Measurements from ENCODE around the gene SIRT1. TPM values are rescaled to one million over a fixed set of nuclear protein-coding genes. Genes with fewer than 3 reads are reported as not detected.
"Not testable (repeated sequence)": the region's sequence is repeated elsewhere in the genome, so short reads cannot be mapped to it uniquely, and the experiment has no call there.

Gene SIRT1
- 25.2 and 28.7 TPM in 2 replicates for total RNA-seq (2014; rRNA removed; shearing (Covaris generic))

- peak; percentile 87 to 96 for DNase-seq (ENCODE audit: low read depth in 1 of 2, low spot score in 2 of 2)
- no peaks in the 10 kb centered on the region for H3K27me3 ChIP-seq (replicated peaks)
These were observed at the start of gene SIRT1 for GRCh38 chr10:67884313-67884841. TSS of gene SIRT1 (plus strand) at chr10:67884656. CDS start at chr10:67884722, 66 bp downstream.

DNA sequence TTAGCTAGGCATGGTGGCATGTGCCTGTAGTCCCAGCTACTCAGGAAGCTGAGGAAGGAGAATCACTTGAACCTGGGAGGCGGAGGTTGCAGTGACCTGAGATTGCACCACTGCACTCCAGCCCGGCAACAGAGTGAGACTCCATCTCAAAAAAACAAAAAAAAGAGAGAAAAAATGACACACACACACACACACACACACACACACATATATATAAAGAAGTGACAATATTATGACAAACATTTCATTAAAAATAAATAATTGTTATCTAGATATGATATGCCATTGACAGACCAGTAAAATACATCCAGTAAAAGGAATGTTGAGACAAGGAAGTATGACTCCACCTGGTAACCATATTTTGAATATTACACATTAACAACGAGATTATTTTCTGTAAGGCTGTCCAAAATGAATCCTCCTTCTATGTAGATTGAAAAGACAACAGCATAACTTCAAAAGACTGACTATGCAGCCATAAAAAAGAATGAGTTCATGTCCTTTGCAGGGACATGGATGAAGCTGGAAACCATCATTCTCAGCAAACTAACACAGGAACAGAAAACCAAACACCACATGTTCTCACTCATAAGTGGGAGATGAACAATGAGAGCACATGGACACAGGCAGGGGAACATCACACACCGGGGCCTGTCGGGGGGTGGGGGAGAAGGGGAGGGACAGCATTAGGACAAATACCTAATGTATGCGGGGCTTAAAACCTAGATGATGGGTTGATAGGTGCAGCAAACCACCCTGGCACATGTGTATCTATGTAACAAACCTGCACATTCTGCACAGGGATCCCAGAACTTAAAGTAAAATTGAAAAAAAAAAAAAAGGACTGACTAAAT is 48.7 kb upstream of the SIRT1 start:
- H3K27me3 ChIP-seq (replicated peaks); H3K36me3 ChIP-seq; H3K27ac ChIP-seq; H3K9me3 ChIP-seq (replicated peaks); H3K4me3 ChIP-seq; H3K4me1 ChIP-seq (replicated peaks): not testable (repeated sequence)
- DNase-seq (ENCODE audit: low read depth in 1 of 2, low spot score in 2 of 2) = peak in 1 of 2 experiments; percentile 3

More at GRCh38 chr10:67884313-67884841, at the start of gene SIRT1:
- Histone ChIP-seq H3K36me3 (peaks cover 32% of the 10 kb centered on the region), H3K4me3 (peak within 1 kb of the TSS; percentile 92), H3K4me1 (replicated peaks) (peaks cover 8% of the 10 kb centered on the region), H3K27ac (peak within 1 kb of the TSS; percentile 88), H3K9me3 (replicated peaks) (no peaks in the 10 kb centered on the region)

GRCh38 chr10:67836488-67836887 is 48.0 kb upstream of the SIRT1 start:
- Histone ChIP-seq H3K27ac (no peak overlapping the region), H3K9me3 (replicated peaks) (peaks cover 4% of the 10 kb centered on the region; the same call in 1 of the 2 replicates), H3K27me3 (replicated peaks) (no peaks in the 10 kb centered on the region), H3K36me3 (no peaks in the 10 kb centered on the region), H3K4me1 (replicated peaks) (no peaks in the 10 kb centered on the region), H3K4me3 (no peak overlapping the region)
- no peak for DNase-seq (ENCODE audit: low read depth in 1 of 2, low spot score in 2 of 2)

GRCh38 chr10:67836972-67837371 is 47.5 kb upstream of the SIRT1 start:
- H3K4me3 ChIP-seq = no peak overlapping the region
- H3K27ac ChIP-seq = no peak overlapping the region
- H3K9me3 ChIP-seq (replicated peaks) = peaks cover 9% of the 10 kb centered on the region; the same call in 1 of the 2 replicates
- no peak for DNase-seq (ENCODE audit: low read depth in 1 of 2, low spot score in 2 of 2)
- H3K27me3 ChIP-seq (replicated peaks) = no peaks in the 10 kb centered on the region
- H3K36me3 ChIP-seq = no peaks in the 10 kb centered on the region
- H3K4me1 ChIP-seq (replicated peaks) = no peaks in the 10 kb centered on the region

DNA sequence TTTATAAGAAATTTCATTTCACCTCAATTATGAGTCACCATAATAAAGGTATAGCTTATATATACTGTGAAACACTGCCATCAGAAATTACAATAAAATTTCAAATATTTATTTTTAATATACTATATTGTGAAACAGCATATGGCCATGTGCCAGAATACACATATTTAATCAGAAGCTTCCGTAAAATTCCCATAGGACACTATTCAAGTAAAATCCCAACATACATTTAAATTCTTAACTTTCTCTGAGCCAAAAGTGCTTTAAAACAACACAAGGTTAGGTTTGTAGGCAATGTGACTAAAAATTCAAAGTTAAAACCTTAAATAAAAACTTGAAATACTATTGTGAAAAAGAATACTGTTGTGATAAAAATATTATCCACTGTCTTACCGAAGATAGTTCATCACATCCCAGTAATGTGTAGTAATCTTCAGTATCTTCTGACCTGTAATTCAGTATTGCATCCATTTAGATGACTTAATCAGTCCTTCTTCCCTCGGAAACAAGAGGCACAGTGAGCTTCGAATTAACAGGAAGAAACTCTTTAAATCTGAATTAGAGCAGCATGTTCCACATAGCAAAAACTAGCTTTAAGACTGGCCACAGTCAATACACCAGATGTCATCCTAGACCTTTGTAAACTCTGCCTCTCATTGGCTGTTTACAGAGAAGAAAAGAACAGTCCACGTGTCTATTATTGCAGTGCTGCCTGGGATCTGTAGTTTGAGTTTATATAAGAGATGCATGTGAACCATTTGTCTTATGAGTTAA is 46.7 kb upstream of the SIRT1 start, which contains the start of gene DNAJC12:
Gene DNAJC12 (minus strand): TSS at position 648 of the 774 bp plus-strand sequence. CDS start 177 bp downstream, at position 471.
- peaks cover 9% of the 10 kb centered on the region; the same call in 1 of the 2 replicates for H3K9me3 ChIP-seq (replicated peaks)
- no peaks in the 10 kb centered on the region for H3K27me3 ChIP-seq (replicated peaks)
- DNase-seq (ENCODE audit: low read depth in 1 of 2, low spot score in 2 of 2) = peak in 1 of 2 experiments; percentile 3
- no peak within 1 kb of the TSS for H3K4me3 ChIP-seq
- H3K36me3 ChIP-seq = no peaks in the 10 kb centered on the region
- H3K4me1 ChIP-seq (replicated peaks) = no peaks in the 10 kb centered on the region
- no peak within 1 kb of the TSS for H3K27ac ChIP-seq

DNA sequence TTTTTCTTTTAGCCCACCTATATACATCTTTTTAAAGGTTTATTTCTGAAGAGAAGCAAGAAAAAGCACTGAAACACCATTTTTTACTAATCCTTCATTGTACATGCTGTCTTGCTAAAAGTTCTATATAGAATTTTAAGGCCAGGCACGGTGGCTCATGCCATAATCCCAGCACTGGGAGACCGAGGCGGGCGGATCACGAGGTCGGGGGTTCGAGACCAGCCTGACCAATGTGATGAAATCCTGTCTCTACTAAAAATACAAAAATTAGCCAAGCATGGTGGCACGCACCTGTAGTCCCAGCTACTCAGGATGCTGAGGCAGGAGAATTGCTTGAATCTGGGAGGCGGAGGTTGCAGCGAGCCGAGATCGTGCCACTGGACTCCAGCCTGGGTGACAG is 44.9 kb upstream of the SIRT1 start:
- DNase-seq (ENCODE audit: low read depth in 1 of 2, low spot score in 2 of 2) = peak in 1 of 2 experiments; percentile 27
- H3K27ac ChIP-seq; H3K9me3 ChIP-seq (replicated peaks); H3K4me1 ChIP-seq (replicated peaks); H3K27me3 ChIP-seq (replicated peaks); H3K4me3 ChIP-seq; H3K36me3 ChIP-seq: not testable (repeated sequence)

GRCh38 chr10:67839951-67840350 is 44.5 kb upstream of the SIRT1 start:
- Histone ChIP-seq H3K27ac (no peak overlapping the region), H3K27me3 (replicated peaks) (no peaks in the 10 kb centered on the region), H3K4me3 (no peak overlapping the region), H3K4me1 (replicated peaks) (no peaks in the 10 kb centered on the region), H3K9me3 (replicated peaks) (peaks cover 9% of the 10 kb centered on the region; the same call in 1 of the 2 replicates), H3K36me3 (no peaks in the 10 kb centered on the region)
- DNase-seq (ENCODE audit: low read depth in 1 of 2, low spot score in 2 of 2) = peak in 1 of 2 experiments; percentile 25

GRCh38 chr10:67841737-67842136 is 42.7 kb upstream of the SIRT1 start:
- no peaks in the 10 kb centered on the region for H3K27me3 ChIP-seq (replicated peaks)
- DNase-seq (ENCODE audit: low read depth in 1 of 2, low spot score in 2 of 2) = peak in 1 of 2 experiments; percentile 12
- no peaks in the 10 kb centered on the region for H3K36me3 ChIP-seq
- no peaks in the 10 kb centered on the region for H3K4me1 ChIP-seq (replicated peaks)
- H3K9me3 ChIP-seq (replicated peaks) = peaks cover 9% of the 10 kb centered on the region; the same call in 1 of the 2 replicates
- no peak overlapping the region for H3K4me3 ChIP-seq
- H3K27ac ChIP-seq = no peak overlapping the region

DNA sequence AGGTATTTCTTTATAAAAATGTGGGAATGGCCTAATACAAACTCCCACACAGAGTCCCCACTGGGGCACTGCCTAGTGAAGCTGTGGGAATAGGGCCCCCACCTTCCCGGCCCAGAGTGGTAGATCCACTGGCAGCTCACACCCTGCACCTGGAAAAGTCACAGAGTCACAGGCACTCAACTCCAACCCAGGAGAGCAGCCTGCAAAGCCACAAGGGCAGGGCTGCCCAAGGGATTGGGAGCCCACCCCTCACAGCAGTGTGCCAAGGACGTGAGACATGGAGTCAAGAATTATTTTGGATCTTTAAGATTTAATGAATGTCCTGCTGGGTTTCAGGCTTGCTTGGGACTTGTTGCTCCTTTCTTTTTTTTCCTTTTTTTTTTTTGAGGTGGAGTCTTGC is 41.2 kb upstream of the SIRT1 start:
- Histone ChIP-seq H3K36me3 (no peaks in the 10 kb centered on the region), H3K4me1 (replicated peaks) (no peaks in the 10 kb centered on the region), H3K4me3 (no peak overlapping the region), H3K9me3 (replicated peaks) (peaks cover 9% of the 10 kb centered on the region; the same call in 1 of the 2 replicates), H3K27ac (no peak overlapping the region), H3K27me3 (replicated peaks) (no peaks in the 10 kb centered on the region)
- peak in 1 of 2 experiments; percentile 14 for DNase-seq (ENCODE audit: low read depth in 1 of 2, low spot score in 2 of 2)

DNA sequence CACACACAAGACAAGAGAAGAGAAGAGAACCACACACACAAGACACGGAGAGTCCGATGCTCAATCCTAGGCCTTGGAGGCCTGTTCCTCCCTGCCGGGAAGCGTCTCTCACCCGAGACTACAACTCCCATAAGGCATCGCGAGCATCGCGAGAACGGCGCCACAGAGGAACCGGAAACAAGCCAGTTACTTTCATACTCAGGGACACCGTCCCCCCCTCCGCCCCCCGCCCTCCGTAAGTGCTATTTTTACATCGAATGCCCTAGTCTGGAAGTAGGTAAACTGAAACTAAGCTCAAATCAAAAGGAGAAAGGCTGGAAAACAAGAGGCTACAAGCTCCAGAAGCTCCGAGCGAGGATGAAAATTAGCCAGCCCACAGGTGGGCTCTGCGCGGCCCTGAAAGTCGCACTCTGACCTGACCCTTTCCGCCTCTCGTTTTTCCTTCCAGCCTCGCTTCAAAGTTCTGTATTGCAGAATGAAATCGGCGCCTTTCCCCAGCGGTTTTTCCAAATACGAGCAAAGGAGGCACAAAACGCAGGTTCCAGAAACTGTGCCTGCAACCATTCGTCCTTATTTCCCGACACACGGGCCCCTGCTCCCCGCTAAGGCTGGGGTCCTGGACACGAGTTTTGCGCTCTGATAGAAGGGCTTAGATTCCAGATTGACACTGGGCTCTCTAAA is 35.0 kb upstream of the SIRT1 start:
- Histone ChIP-seq H3K9me3 (replicated peaks) (no peaks in the 10 kb centered on the region), H3K36me3 (0 out of 2 replicates have a peak, but pooled peaks cover 4% of the 10 kb centered on the region), H3K4me1 (replicated peaks) (peaks cover 6% of the 10 kb centered on the region), H3K27ac (peak overlapping the region; percentile 80), H3K27me3 (replicated peaks) (no peaks in the 10 kb centered on the region), H3K4me3 (peak overlapping the region; percentile 53)
- DNase-seq (ENCODE audit: low read depth in 1 of 2, low spot score in 2 of 2) = peak; percentile 91 to 96

DNA sequence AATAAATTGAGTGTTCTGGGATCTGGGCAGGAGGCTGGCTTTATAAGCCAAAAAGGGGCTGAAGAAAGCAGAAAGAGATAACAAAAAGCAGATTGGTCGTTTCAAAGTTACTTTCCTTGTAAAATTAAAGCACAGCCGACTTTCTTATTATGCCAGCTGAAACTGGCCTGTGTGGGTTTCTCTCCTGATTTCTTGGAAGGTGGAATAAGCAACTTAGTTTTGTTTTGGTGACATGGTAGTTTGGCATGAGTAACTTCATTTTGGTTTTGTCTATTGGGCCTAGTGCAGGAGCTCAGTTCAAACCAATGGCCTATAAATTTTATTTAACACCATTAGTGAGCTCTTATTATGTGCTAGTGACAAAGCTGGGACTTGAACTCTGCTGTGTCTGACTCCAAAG is 33.3 kb upstream of the SIRT1 start:
- no peak for DNase-seq (ENCODE audit: low read depth in 1 of 2, low spot score in 2 of 2)
- H3K27me3 ChIP-seq (replicated peaks) = no peaks in the 10 kb centered on the region
- H3K4me3 ChIP-seq = no peak overlapping the region
- H3K9me3 ChIP-seq (replicated peaks) = no peaks in the 10 kb centered on the region
- H3K36me3 ChIP-seq = 0 out of 2 replicates have a peak, but pooled peaks cover 4% of the 10 kb centered on the region
- H3K4me1 ChIP-seq (replicated peaks) = peaks cover 6% of the 10 kb centered on the region
- no peak overlapping the region for H3K27ac ChIP-seq

- no peak overlapping the region for H3K27ac ChIP-seq
- no peaks in the 10 kb centered on the region for H3K27me3 ChIP-seq (replicated peaks)
- peaks cover 6% of the 10 kb centered on the region for H3K4me1 ChIP-seq (replicated peaks)
- peak in 1 of 2 experiments; percentile 10 for DNase-seq (ENCODE audit: low read depth in 1 of 2, low spot score in 2 of 2)
- H3K4me3 ChIP-seq = no peak overlapping the region
- 0 out of 2 replicates have a peak, but pooled peaks cover 4% of the 10 kb centered on the region for H3K36me3 ChIP-seq
- H3K9me3 ChIP-seq (replicated peaks) = no peaks in the 10 kb centered on the region
These were observed 31.7 kb upstream of the SIRT1 start for GRCh38 chr10:67852761-67853160.

DNA sequence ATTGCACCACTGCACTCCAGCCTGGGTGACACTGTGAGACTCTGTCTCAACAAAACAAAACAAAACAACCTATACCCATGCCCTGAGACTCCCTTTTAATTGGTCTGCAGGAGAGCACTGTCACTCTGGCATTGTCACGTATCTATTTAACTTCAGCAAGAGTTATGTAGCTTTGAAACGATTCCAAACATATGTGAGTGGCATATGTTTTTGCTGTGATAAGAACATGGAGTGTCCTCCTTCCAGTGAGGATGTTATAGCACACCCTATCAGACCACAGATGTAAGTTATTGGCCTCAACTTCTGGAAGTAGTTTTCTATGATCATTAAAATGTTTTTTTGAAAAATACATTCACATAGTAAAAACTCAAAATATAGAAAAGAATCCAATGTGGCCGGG is 30.9 kb upstream of the SIRT1 start:
- 0 out of 2 replicates have a peak, but pooled peaks cover 4% of the 10 kb centered on the region for H3K36me3 ChIP-seq
- no peak overlapping the region for H3K27ac ChIP-seq
- H3K4me1 ChIP-seq (replicated peaks) = peaks cover 6% of the 10 kb centered on the region
- no peak for DNase-seq (ENCODE audit: low read depth in 1 of 2, low spot score in 2 of 2)
- H3K4me3 ChIP-seq = no peak overlapping the region
- no peaks in the 10 kb centered on the region for H3K27me3 ChIP-seq (replicated peaks)
- no peaks in the 10 kb centered on the region for H3K9me3 ChIP-seq (replicated peaks)

Measured in SJSA1 (cell line).